Frontal cortex (tissue), 4 donors: ENCODE measurements around the gene RGS10. TPM values are rescaled to one million over a fixed set of nuclear protein-coding genes. Genes with fewer than 3 reads are reported as not detected.

Source experiments
- DNase-seq, 2 donors: peaks; one replicate each; pipeline ENCODE4 v3.0.0; 2012; ENCODE audit warnings: low spot score in 2 of 2
- FAIRE-seq: peaks from 2 replicates; lab custom pipeline; 2012; peaks lifted over from hg19 to GRCh38; lab: Jason Lieb, UNC
- total RNA-seq: library from RNA; depleted of rRNA; stranded (reverse); fragments of >200 nt; gene quantifications from one replicate; pipeline ENCODE4 v1.2.3, GENCODE V29; 2014
- donor health status: control.
- donor health status: control.
- donor health status: control.

RGS10 gene
- total RNA-seq, 1 donor from 2014 or later: 8.2 TPM

- FAIRE-seq: no peak
- no peak for DNase-seq
These were observed 86.7 kb downstream of the RGS10 start for GRCh38 chr10:119455609-119456434.

GRCh38 chr10:119454990-119455389, 87.5 kb downstream of the RGS10 start:
- FAIRE-seq (no peak), DNase-seq (no peak)

GRCh38 chr10:119454316-119454715, 88.2 kb downstream of the RGS10 start:
- DNase-seq (no peak), FAIRE-seq (no peak)

GRCh38 chr10:119453313-119453712, 89.2 kb downstream of the RGS10 start:
- FAIRE-seq (no peak), DNase-seq (no peak)

- DNase-seq: no peak
- no peak for FAIRE-seq
These were observed 90.1 kb downstream of the RGS10 start for GRCh38 chr10:119452396-119452795.

- DNase-seq: no peak
- no peak for FAIRE-seq
These were observed 91.1 kb downstream of the RGS10 start for GRCh38 chr10:119451300-119451896.

GRCh38 chr10:119450606-119451299, 91.8 kb downstream of the RGS10 start:
- no peak for DNase-seq
- FAIRE-seq: no peak

Other genes starting within 250 kb of the RGS10 start
- 51.4 TPM for gene TIAL1, start 54.2 kb upstream of the RGS10 start, total RNA-seq
- 0.82 TPM for gene BAG3, start 108.7 kb upstream of the RGS10 start, total RNA-seq
- gene INPP5F, start 183.3 kb upstream of the RGS10 start, total RNA-seq: 212 TPM